ENCODE results near the gene FRAS1. TPM values are rescaled to one million over a fixed set of nuclear protein-coding genes. Genes with fewer than 3 reads are reported as not detected.

The FRAS1 gene
- total RNA-seq, 3 donors from 2014 or later, result 4.9 to 7.5 (median 6.6) TPM

DNA sequence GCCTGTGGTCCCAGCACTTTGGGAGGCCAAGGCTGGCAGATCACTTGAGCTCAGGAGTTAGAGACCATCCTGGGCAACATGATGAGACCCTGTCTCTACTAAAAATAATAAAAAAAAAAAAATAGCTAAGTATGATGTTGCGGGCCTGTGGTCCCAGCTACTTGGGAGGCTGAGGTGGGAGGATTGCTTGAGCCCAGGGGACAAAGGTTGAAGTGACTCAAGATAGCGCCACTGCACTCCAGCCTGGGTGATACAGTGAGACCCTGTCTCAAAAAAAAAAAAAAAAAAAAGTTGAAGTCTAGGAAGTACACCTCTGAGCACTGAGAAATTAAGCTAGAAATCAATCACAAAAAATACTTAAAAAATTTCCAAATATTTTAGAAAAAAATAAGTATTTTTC, 86.5 kb downstream of the FRAS1 start:
- no peaks in the 10 kb centered on the region for H3K36me3 ChIP-seq
- intact Hi-C loops (cut with DNase I; ENCODE audit: low total_unique reads), result no loop called here
- TF ChIP-seq, protein P1, sequence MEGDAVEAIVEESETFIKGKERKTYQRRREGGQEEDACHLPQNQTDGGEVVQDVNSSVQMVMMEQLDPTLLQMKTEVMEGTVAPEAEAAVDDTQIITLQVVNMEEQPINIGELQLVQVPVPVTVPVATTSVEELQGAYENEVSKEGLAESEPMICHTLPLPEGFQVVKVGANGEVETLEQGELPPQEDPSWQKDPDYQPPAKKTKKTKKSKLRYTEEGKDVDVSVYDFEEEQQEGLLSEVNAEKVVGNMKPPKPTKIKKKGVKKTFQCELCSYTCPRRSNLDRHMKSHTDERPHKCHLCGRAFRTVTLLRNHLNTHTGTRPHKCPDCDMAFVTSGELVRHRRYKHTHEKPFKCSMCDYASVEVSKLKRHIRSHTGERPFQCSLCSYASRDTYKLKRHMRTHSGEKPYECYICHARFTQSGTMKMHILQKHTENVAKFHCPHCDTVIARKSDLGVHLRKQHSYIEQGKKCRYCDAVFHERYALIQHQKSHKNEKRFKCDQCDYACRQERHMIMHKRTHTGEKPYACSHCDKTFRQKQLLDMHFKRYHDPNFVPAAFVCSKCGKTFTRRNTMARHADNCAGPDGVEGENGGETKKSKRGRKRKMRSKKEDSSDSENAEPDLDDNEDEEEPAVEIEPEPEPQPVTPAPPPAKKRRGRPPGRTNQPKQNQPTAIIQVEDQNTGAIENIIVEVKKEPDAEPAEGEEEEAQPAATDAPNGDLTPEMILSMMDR (IDR thresholded peaks at IDR 0.05), result no peak
- TF ChIP-seq POLR2AphosphoS5 (IDR thresholded peaks at IDR 0.05), result no peak
- no peak for TF ChIP-seq POLR2A (IDR thresholded peaks at IDR 0.05)
- H3K4me3 ChIP-seq, result no peak overlapping the region
- no peaks in the 10 kb centered on the region for H3K27me3 ChIP-seq
- no peak overlapping the region for H3K27ac ChIP-seq
- H3K9me3 ChIP-seq, result no peaks in the 10 kb centered on the region
- H3K4me1 ChIP-seq, result no peaks in the 10 kb centered on the region
- DNase-seq (ENCODE audit: low spot score in 2 of 2), result no peak

DNA sequence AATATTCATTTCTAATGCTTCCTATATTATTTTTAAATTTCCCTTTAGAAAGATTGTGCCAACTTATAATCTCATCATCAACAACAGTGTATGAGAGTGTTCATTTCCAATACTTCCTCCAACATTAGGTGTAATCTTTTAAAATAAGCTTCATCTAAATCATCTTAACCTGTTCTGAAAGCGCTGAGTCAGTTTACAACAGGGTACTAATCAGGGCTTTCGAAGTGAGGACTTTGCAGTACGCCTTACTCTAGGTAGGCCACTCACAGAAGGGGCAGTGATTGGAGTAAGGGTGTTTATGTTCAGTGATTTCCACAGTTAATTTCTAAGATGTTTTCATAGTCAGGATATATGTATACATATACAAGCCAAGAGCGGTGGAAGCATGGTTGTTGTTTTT, 87.9 kb downstream of the FRAS1 start:
- H3K27ac ChIP-seq, result no peak overlapping the region
- H3K4me3 ChIP-seq, result no peak overlapping the region
- H3K27me3 ChIP-seq, result no peaks in the 10 kb centered on the region
- H3K36me3 ChIP-seq, result no peaks in the 10 kb centered on the region
- no peaks in the 10 kb centered on the region for H3K4me1 ChIP-seq
- DNase-seq (ENCODE audit: low spot score in 2 of 2), result no peak
- TF ChIP-seq POLR2A (IDR thresholded peaks at IDR 0.05) (no peak), POLR2AphosphoS5 (IDR thresholded peaks at IDR 0.05) (no peak)
- TF ChIP-seq, protein P1 (IDR thresholded peaks at IDR 0.05), result no peak
- intact Hi-C loops (cut with DNase I; ENCODE audit: low total_unique reads), result no loop called here
- H3K9me3 ChIP-seq, result no peaks in the 10 kb centered on the region

DNA sequence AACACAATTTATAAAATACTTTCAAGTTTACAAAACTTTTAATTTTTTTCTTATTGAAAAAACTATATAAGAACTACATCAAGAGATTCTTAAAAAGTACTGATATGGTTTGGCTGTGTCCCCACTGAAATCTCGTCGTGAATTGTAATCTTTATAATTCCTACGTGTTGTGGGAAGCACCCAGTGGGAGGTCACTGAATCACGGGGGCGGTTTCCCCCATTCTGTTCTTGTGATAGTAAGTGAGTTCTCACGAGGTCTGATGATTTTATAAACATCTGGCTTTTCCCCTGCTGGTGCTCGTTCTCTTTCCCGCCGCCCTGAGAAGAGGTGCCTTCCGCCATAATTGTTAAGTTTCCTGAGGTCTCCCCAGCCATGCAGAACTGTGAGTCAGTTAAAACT, 88.5 kb downstream of the FRAS1 start:
- no peaks in the 10 kb centered on the region for H3K27me3 ChIP-seq
- H3K4me1 ChIP-seq, result no peaks in the 10 kb centered on the region
- no peaks in the 10 kb centered on the region for H3K36me3 ChIP-seq
- intact Hi-C loops (cut with DNase I; ENCODE audit: low total_unique reads), result no loop called here
- no peak overlapping the region for H3K4me3 ChIP-seq
- H3K27ac ChIP-seq, result no peak overlapping the region
- DNase-seq (ENCODE audit: low spot score in 2 of 2), result no peak
- no peaks in the 10 kb centered on the region for H3K9me3 ChIP-seq
- TF ChIP-seq, protein P1 (IDR thresholded peaks at IDR 0.05), result no peak
- no peak for TF ChIP-seq POLR2A (IDR thresholded peaks at IDR 0.05)
- TF ChIP-seq POLR2AphosphoS5 (IDR thresholded peaks at IDR 0.05), result no peak

DNA sequence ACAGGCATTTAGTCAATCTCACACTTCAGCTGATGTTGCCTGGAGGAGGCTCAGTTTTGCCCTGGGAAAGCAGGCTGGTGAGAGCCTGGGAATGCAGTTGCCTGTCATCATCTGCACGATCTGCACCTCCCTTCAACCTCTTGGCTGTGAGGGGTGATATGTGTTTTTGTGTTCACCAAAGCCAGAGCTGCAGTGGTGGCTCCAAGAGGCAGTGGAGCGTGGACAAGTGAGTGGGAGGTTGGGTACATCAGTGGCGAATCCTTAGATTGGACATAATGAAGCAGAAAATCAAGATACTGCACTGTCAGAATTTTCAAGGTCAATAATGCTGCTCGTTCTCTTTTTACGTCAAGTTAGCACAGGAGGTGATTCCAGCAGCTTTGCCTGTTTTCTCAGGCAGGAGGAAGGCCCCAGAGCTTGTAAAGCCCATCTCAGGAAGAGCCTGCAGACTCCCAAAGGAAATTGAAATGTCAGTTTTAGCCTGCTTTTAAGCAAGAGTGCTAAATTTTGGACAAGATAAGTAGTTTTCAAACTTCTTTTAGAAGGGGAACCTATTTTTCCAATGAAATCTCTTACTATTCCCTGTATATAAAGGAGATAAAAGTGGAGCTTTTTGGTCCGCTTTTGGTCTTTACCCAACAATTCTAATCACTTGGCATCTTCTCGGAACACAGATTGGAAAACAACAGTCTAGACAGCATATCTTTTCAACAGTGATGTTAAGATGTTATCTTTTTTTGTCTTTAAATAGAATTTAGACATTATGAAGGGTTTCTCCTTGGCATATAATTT, 92.8 kb downstream of the FRAS1 start:
- no peak overlapping the region for H3K27ac ChIP-seq
- no peaks in the 10 kb centered on the region for H3K36me3 ChIP-seq
- no peaks in the 10 kb centered on the region for H3K9me3 ChIP-seq
- H3K27me3 ChIP-seq, result no peaks in the 10 kb centered on the region
- H3K4me1 ChIP-seq, result no peaks in the 10 kb centered on the region
- no peak for DNase-seq (ENCODE audit: low spot score in 2 of 2)
- no peak overlapping the region for H3K4me3 ChIP-seq
- intact Hi-C loops (cut with DNase I; ENCODE audit: low total_unique reads), result no loop called here
- TF ChIP-seq POLR2A (IDR thresholded peaks at IDR 0.05) (no peak), POLR2AphosphoS5 (IDR thresholded peaks at IDR 0.05) (no peak)
- TF ChIP-seq, protein P1 (IDR thresholded peaks at IDR 0.05), result no peak

DNA sequence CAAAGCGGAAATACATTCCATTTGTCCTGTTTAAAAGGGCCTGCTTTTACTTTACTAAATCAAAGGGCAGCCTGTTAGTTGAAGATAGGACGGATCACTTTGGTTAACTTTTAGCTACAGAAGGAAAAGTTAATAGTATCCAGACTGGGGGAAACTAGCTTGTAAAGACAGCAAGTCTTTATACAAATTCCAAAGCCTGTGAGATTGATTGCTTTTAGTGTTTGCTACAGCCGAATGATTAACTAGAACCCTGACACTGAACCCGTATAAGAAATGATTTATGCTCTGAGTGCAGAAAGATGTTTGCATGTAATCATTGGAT, 93.4 kb downstream of the FRAS1 start:
- intact Hi-C loops (cut with DNase I; ENCODE audit: low total_unique reads), result no loop called here
- H3K9me3 ChIP-seq, result no peaks in the 10 kb centered on the region
- no peaks in the 10 kb centered on the region for H3K36me3 ChIP-seq
- H3K4me1 ChIP-seq, result no peaks in the 10 kb centered on the region
- no peak overlapping the region for H3K4me3 ChIP-seq
- H3K27me3 ChIP-seq, result no peaks in the 10 kb centered on the region
- no peak overlapping the region for H3K27ac ChIP-seq
- no peak for DNase-seq (ENCODE audit: low spot score in 2 of 2)
- TF ChIP-seq, protein P1 (IDR thresholded peaks at IDR 0.05), result no peak
- TF ChIP-seq POLR2AphosphoS5 (IDR thresholded peaks at IDR 0.05), result no peak

Measured in breast epithelium (tissue), 4 donors.